ENCODE results near the gene KRT12. TPM values are rescaled to one million over a fixed set of nuclear protein-coding genes. Genes with fewer than 3 reads are reported as not detected.

Gene KRT12
- total RNA-seq, 2 experiments from 2014 or later = not detected

DNA sequence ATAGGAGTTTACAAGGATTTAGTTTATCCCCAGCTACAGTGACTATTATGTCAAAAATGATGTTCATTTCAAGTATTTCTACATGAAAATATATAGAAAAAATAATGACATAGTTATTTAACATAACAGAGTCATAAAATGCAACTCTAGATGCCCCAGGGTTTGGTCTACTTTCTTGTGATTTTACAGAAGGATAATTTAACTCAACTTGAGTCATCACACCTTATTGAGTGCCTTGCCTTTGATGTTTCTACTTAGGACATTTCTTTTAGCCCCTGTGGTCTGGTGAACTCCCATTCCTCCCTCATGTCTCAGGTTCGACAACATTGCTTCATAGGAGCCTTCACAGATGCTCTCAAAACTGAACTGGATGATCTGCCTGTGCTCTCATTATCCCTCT, 16.0 kb upstream of the KRT12 start:
- DNase-seq (no peak), ATAC-seq (no peak)
- Mint-ChIP-seq H3K4me3 (no peak overlapping the region), H3K4me1 (no peaks in the 10 kb centered on the region), H3K27me3 (peaks cover 6% of the 10 kb centered on the region), H3K27ac (no peak overlapping the region), H3K9me3 (ENCODE audit: low read depth) (no peaks in the 10 kb centered on the region), H3K36me3 (ENCODE audit: low read depth) (no peaks in the 10 kb centered on the region)
- intact Hi-C loops (cut with DNase I, micrococcal nuclease) = no loop called here
- ChIA-PET POLR2A (no interaction called here), CTCF (no interaction called here)

DNA sequence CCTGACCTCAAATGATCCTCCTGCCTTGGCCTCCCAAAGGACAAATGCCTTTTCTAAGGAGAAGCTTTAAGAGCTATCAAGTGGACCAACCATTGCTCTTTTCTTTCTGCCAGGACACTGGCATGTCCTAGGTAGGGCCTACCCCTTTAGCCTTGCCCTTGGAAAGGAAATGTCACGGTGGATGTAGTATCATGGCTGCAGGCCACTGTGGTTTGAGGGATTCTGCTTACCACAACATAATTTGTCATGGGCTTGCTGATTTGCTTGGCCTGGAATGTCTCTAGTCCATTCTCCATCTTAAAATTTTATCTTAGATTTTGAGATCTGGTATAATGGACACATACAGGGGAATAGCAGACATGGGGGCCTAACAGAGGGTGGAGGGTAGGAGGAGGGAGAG, 12.0 kb upstream of the KRT12 start:
- ATAC-seq (no peak), DNase-seq (no peak)
- Mint-ChIP-seq H3K27me3 (peaks cover 7% of the 10 kb centered on the region), H3K27ac (no peak overlapping the region), H3K4me3 (no peak overlapping the region), H3K9me3 (ENCODE audit: low read depth) (no peaks in the 10 kb centered on the region), H3K36me3 (ENCODE audit: low read depth) (no peaks in the 10 kb centered on the region), H3K4me1 (no peaks in the 10 kb centered on the region)
- ChIA-PET POLR2A (no interaction called here), CTCF (interaction anchor here (1.0 kb wide), 1 partner anchor 12 kb away, joined by 3 read pairs; no protein-coding TSS in a partner anchor)
- intact Hi-C loops (cut with DNase I, micrococcal nuclease) = no loop called here

DNA sequence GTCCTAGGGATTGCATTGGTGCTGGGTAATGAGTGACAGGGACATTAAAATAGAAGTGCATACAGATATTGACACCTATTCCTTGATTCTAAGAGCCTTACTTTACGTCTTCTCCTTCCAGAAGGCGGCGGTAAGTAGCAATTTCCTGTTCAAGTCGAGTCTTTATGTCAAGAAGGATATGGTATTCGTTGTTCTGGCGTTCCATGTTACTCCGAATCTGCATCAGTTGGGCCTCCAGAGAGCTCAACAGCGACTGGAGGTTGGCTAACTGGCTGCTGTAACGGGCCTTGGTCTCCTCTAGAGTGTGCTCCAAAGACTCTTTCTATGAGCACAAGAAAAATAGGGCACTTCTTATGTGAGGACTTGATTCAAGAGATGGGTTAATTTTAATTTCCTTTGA, 11.0 kb upstream of the KRT12 start:
- Mint-ChIP-seq H3K36me3 (ENCODE audit: low read depth) (no peaks in the 10 kb centered on the region), H3K9me3 (ENCODE audit: low read depth) (no peaks in the 10 kb centered on the region), H3K27me3 (peaks cover 5% of the 10 kb centered on the region), H3K4me1 (no peaks in the 10 kb centered on the region), H3K4me3 (no peak overlapping the region), H3K27ac (no peak overlapping the region)
- ChIA-PET CTCF (no interaction called here), POLR2A (no interaction called here)
- ATAC-seq = no peak
- DNase-seq = no peak
- intact Hi-C loops (cut with DNase I, micrococcal nuclease) = no loop called here

DNA sequence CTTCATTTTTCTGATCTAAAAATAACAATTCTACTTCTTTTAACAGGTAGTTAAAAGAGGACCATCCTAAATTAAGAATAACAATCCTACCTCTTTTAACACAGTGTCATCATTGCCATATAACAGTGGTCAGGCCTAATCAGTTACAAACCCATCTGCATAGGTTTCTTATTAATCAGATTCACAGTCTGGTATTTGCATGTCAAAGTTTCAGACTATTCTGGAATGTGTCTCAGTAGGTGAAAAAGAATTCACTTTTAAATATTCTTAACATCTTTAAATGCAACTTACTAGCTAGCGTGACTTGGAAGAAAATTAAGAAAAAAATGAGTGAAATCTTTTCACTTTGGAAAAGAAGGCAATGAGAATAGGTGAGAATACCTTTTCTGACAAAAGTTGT, 6.8 kb upstream of the KRT12 start:
- no peak overlapping the region for H3K4me3 Mint-ChIP-seq
- no peaks in the 10 kb centered on the region for H3K4me1 Mint-ChIP-seq
- CTCF ChIA-PET = interaction anchor here (1.0 to 1.6 kb wide), 3 partner anchors 26 to 775 kb away, joined by 3 to 4 read pairs (median 3); no protein-coding TSS in a partner anchor
- DNase-seq = no peak
- intact Hi-C loops (cut with DNase I, micrococcal nuclease) = no loop called here
- no peak for ATAC-seq
- no peaks in the 10 kb centered on the region for H3K9me3 Mint-ChIP-seq (ENCODE audit: low read depth)
- H3K27me3 Mint-ChIP-seq = peaks cover 15% of the 10 kb centered on the region
- no peak overlapping the region for H3K27ac Mint-ChIP-seq
- H3K36me3 Mint-ChIP-seq (ENCODE audit: low read depth) = no peaks in the 10 kb centered on the region
- POLR2A ChIA-PET = interaction anchor here (0.5 kb wide), 1 partner anchor 476 kb away, joined by 4 read pairs; no protein-coding TSS in a partner anchor

DNA sequence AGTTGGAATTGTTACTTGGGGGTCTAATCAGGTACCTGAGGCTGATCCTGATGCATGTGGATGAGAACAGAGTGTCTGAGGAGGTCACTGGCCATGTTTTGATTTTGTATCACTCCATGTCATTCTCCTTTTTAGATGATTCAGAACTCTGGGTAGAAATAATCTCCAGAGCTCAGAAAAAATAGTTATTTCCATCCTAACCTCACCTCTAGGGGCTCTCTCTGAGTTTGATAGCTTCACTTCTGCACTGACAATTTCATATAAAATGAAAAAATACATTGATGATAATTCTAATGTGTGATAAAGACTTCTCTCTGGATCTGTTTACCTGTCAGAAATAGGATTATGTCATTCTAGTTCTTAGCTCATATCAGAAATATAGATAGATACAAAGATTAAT, 6.2 kb upstream of the KRT12 start:
- CTCF ChIA-PET = interaction anchor here (1.0 kb wide), 2 partner anchors 26 to 34 kb away, joined by 3 to 4 read pairs; no protein-coding TSS in a partner anchor
- intact Hi-C loops (cut with DNase I, micrococcal nuclease) = no loop called here
- DNase-seq = no peak
- Mint-ChIP-seq H3K9me3 (ENCODE audit: low read depth) (no peaks in the 10 kb centered on the region), H3K27me3 (peaks cover 15% of the 10 kb centered on the region), H3K4me1 (no peaks in the 10 kb centered on the region), H3K4me3 (no peak overlapping the region), H3K27ac (no peak overlapping the region), H3K36me3 (ENCODE audit: low read depth) (no peaks in the 10 kb centered on the region)
- POLR2A ChIA-PET = interaction anchor here (0.5 kb wide), 1 partner anchor 475 kb away, joined by 4 read pairs; no protein-coding TSS in a partner anchor
- ATAC-seq = no peak

DNA sequence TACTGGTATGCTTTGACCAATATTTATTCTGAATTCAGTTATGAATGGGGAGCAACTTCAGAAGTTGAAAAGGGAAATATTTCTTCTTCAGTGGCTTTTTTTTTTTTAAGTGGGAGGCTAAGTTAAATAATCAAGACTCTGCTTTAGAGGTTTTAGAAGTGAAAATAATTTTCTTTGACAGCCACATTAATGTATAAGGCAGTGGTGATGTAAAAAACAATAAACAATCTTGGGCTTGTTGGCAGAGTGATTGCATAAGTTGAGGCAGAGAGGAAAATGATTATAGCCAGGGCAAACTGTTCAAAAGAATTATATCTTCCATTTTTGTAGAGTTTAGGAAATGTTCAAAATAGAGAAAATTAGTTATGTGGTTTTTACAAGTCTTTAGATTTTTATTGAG, 5.4 kb upstream of the KRT12 start:
- Mint-ChIP-seq H3K27ac (no peak overlapping the region), H3K4me1 (no peaks in the 10 kb centered on the region), H3K36me3 (ENCODE audit: low read depth) (no peaks in the 10 kb centered on the region), H3K9me3 (ENCODE audit: low read depth) (no peaks in the 10 kb centered on the region), H3K4me3 (no peak overlapping the region), H3K27me3 (peaks cover 15% of the 10 kb centered on the region)
- POLR2A ChIA-PET = no interaction called here
- intact Hi-C loops (cut with DNase I, micrococcal nuclease) = no loop called here
- CTCF ChIA-PET = no interaction called here
- DNase-seq (no peak), ATAC-seq (no peak)

DNA sequence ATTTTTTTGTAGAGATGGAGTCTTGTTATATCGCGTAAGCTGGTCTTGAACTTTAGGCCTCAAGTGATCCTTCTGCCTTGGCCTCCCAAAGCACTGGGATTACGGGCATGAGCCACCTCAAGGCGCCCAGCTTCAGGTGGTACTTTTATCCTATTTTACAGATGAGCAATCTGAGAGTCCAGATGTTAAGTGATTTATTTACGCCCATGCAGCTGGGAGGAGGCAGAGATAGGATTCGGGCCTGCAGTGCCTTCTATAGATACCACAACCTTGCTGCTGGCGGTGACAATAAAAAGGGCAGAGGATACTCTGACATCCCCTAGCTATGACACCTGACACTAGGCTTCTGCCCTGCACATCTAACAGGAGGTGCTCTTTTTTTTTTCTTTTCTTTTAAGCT, 4.3 kb upstream of the KRT12 start:
- no peak for ATAC-seq
- no peaks in the 10 kb centered on the region for H3K4me1 Mint-ChIP-seq
- CTCF ChIA-PET = interaction anchor here (0.6 to 1.3 kb wide), 4 partner anchors 16 to 547 kb away, joined by 3 to 4 read pairs (median 4); no protein-coding TSS in a partner anchor
- H3K27me3 Mint-ChIP-seq = peaks cover 12% of the 10 kb centered on the region
- DNase-seq = no peak
- no peak overlapping the region for H3K27ac Mint-ChIP-seq
- no peak overlapping the region for H3K4me3 Mint-ChIP-seq
- POLR2A ChIA-PET = no interaction called here
- H3K9me3 Mint-ChIP-seq (ENCODE audit: low read depth) = no peaks in the 10 kb centered on the region
- intact Hi-C loops (cut with DNase I, micrococcal nuclease) = no loop called here
- H3K36me3 Mint-ChIP-seq (ENCODE audit: low read depth) = no peaks in the 10 kb centered on the region

DNA sequence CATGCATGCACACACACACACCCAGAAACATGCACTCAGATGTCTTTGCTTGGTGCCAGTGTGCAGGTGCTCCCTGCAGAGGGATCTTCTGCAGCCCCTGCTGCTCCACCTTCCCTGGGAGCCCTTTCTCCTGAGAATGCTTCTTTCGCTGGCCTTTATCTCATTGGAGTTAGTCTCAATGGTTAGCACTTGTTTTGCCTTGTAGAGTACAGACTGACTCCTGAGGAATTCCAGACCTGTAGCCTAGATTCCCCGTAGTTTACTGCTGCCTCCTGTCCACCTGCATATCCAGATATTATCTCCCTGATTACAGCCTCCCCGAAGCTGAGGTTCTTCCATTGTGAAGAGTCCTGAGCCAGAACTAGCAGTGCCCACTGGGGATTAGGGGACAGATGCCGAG, 3.1 kb upstream of the KRT12 start:
- Mint-ChIP-seq H3K27me3 (peaks cover 15% of the 10 kb centered on the region), H3K36me3 (ENCODE audit: low read depth) (no peaks in the 10 kb centered on the region), H3K27ac (no peak overlapping the region), H3K4me3 (no peak overlapping the region), H3K9me3 (ENCODE audit: low read depth) (no peaks in the 10 kb centered on the region), H3K4me1 (no peaks in the 10 kb centered on the region)
- intact Hi-C loops (cut with DNase I, micrococcal nuclease) = no loop called here
- ATAC-seq = no peak
- CTCF ChIA-PET = interaction anchor here (1.1 to 1.3 kb wide), 2 partner anchors 21 to 452 kb away, joined by 3 to 4 read pairs; no protein-coding TSS in a partner anchor
- POLR2A ChIA-PET = no interaction called here
- DNase-seq = no peak

DNA sequence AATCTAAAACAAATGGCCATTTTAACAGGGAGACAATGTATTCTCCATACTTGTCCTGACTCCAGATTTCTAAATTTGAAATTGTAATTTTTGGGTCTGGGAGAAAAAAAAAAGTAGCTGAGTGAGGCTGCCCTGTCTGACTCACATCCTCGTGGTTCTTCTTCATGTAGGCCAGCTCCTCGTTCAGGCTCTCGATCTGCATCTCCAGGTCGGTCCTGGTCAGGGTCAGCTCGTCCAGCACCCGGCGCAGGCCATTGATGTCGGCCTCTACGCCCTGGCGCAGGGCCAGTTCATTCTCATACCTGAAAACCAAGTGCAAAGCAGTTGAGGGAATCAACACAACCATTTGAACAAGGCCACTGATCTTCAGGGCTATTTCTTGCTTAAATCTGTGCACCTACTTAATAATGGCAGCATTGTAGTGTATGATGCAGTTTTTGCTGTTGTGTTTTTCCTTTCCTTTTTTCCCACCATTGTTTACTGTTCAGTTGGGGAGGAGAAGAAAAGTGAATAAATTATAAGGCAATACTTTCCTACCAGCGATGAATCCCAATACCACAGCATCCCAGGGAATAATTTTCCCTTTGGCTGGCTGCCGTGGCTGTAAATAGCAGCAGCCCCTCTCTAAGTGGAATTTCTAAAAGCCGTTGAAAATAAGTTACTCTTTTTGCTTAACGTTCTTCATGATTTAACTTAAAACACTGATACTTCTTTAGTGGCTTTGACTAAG, 2.2 kb downstream of the KRT12 start:
- Mint-ChIP-seq H3K27ac (no peak overlapping the region), H3K36me3 (ENCODE audit: low read depth) (no peaks in the 10 kb centered on the region), H3K27me3 (peaks cover 10% of the 10 kb centered on the region), H3K4me1 (no peaks in the 10 kb centered on the region), H3K4me3 (no peak overlapping the region), H3K9me3 (ENCODE audit: low read depth) (no peaks in the 10 kb centered on the region)
- DNase-seq = no peak
- CTCF ChIA-PET = no interaction called here
- intact Hi-C loops (cut with DNase I, micrococcal nuclease) = no loop called here
- no peak for ATAC-seq
- POLR2A ChIA-PET = interaction anchor here (0.6 kb wide), 1 partner anchor 11 kb away, joined by 3 read pairs; no protein-coding TSS in a partner anchor

DNA sequence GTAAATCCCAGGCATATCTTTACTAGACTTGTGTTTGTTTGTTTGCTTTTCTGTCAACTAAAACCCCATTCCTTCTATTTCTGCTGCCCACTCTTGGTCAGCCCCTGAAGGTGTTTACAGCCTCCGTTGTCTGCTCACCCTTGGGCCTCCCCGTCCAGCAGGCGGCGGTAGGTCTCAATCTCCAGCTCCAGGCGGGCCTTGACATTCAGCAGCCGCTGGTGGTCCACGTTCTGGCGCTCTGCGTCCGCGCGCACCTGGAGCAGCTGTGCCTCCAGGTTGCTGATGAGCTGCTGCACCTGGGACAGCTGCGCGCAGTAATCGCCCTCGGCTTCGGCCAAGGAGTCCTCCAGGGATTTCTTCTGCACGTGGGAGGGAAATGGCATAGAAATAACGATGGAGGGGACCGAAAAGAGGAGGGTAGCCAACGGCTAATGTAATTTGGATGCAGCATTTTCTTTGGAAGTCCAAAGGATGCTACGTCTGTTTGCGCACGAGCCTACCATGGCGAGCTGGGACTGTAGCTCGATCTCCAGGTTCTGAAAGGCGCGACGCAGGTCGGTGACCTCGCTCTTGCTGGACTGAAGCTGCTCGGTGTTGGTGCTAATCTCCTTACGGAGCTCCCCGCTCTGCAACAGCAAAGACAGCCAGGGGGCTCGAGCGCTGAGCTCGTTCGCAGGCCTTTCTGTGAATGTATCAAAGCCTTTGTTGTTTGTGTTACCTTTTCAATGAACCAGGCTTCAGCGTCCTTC, 3.9 kb downstream of the KRT12 start:
- ChIA-PET POLR2A (no interaction called here), CTCF (interaction anchor here (0.6 to 0.8 kb wide), 3 partner anchors 14 to 785 kb away, joined by 3 to 4 read pairs (median 3); no protein-coding TSS in a partner anchor)
- ATAC-seq (no peak), DNase-seq (peak; percentile 36)
- no peaks in the 10 kb centered on the region for H3K4me1 Mint-ChIP-seq
- H3K4me3 Mint-ChIP-seq = no peak overlapping the region
- H3K27ac Mint-ChIP-seq = no peak overlapping the region
- H3K9me3 Mint-ChIP-seq (ENCODE audit: low read depth) = no peaks in the 10 kb centered on the region
- H3K36me3 Mint-ChIP-seq (ENCODE audit: low read depth) = no peaks in the 10 kb centered on the region
- intact Hi-C loops (cut with DNase I, micrococcal nuclease) = no loop called here
- peaks cover 8% of the 10 kb centered on the region for H3K27me3 Mint-ChIP-seq

DNA sequence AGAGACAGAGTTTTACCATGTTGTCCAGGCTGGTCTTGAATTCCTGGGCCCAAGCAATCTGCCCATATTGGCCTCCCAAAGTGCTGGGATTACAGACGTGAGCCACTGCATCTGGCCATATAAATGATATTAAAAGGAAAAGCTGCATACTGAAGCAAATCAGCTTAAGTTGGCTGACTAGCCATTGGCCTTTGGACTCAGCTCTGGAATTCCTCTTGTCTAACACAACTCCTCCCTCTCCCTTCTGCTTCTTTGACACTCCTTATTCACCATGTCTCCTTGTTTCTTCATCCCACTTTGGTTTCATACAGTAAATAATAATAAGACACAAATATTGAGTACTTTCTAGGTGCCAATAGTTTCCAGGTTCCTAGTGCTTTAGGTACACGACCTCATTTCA, 7.5 kb downstream of the KRT12 start:
- H3K4me3 Mint-ChIP-seq = no peak overlapping the region
- H3K36me3 Mint-ChIP-seq (ENCODE audit: low read depth) = no peaks in the 10 kb centered on the region
- H3K27me3 Mint-ChIP-seq = peaks cover 8% of the 10 kb centered on the region
- no peak for DNase-seq
- no peak overlapping the region for H3K27ac Mint-ChIP-seq
- ChIA-PET CTCF (interaction anchor here (0.8 to 2.7 kb wide), 3 partner anchors 10 to 689 kb away, joined by 3 to 8 read pairs (median 3); no protein-coding TSS in a partner anchor), POLR2A (no interaction called here)
- H3K9me3 Mint-ChIP-seq (ENCODE audit: low read depth) = no peaks in the 10 kb centered on the region
- H3K4me1 Mint-ChIP-seq = no peaks in the 10 kb centered on the region
- ATAC-seq = no peak
- intact Hi-C loops (cut with DNase I, micrococcal nuclease) = loop anchor here in 1 of 2 experiments (5.0 kb wide), 2 partner anchors 463 to 788 kb away; no protein-coding TSS in a partner anchor

Measured in activated CD4-positive, alpha-beta T cell treated with anti-CD3 and anti-CD28 coated beads for 36 hours (primary cell).